Mononuclear cell (primary cell): ENCODE results near the gene CSNK1A1. TPM values are rescaled to one million over a fixed set of nuclear protein-coding genes. Genes with fewer than 3 reads are reported as not detected.
"Not testable (repeated sequence)": the region's sequence is repeated elsewhere in the genome, so short reads cannot be mapped to it uniquely, and the experiment has no call there.

Experiments
- H3K27me3 ChIP-seq: 2 replicates; pipeline ENCODE4 v1.6.0; 2011; ENCODE audit warnings: low read length, control low read depth; ENCODE audit not compliant: insufficient read depth
- H3K4me1 ChIP-seq: 2 replicates; pipeline ENCODE4 v1.5.1; 2011; ENCODE audit warnings: mild to moderate bottlenecking, low read length, control low read depth; ENCODE audit not compliant: insufficient read depth
- H3K4me3 ChIP-seq: 2 replicates; pipeline ENCODE4 v1.5.1; 2011; ENCODE audit warnings: mild to moderate bottlenecking, low read length, moderate library complexity
- H3K9me3 ChIP-seq: 2 replicates; pipeline ENCODE4 v1.5.1; 2011; ENCODE audit warnings: low read depth, mild to moderate bottlenecking, control low read depth, low read length
- total RNA-seq: library from RNA; depleted of rRNA; stranded (reverse); fragments of >200 nt; gene quantifications from one replicate; pipeline ENCODE4 v1.2.3, GENCODE V29; 2012

The CSNK1A1 gene
- total RNA-seq, 1 donor, result 249 TPM

DNA sequence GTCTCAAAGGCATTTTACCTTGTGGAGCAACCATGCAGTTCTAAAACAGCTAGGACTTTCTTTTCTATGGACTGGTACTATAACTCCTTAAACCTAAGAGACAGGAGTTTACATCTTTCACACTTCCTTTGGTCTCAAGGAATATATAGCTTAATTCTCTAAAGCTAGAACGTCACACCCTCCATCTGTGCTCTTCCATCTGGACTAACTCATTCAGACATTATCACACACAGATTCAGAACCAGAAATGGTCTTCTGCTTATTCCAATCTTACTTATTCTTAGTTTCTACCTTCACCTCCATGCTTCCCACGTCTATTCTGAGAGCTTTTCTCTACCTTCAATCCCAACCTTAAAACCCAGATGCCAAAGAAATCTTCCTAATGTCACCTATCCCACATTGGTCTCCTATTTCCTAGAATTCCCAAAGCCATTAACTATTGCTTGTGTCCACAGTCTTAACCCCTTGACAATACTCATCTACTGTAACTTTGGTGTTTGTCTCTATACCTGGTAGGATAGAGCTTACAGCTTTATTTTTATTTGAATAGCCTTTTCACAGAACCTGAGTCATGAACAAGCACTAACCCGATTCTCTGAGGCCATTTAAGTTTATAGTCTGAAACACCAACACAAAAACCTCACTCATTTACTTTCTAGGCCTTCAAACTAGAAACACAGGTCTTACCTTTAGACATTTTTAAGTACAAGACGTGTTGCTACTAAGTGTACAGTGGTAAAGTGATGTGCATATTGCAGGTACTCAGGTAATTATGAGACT lies 22.8 kb downstream of the CSNK1A1 start:
- Histone ChIP-seq H3K9me3 (no peaks in the 10 kb centered on the region), H3K4me1 (peaks cover 35% of the 10 kb centered on the region), H3K27me3 (no peaks in the 10 kb centered on the region), H3K4me3 (no peak overlapping the region)

- peaks cover 37% of the 10 kb centered on the region for H3K4me1 ChIP-seq
- H3K4me3 ChIP-seq, result no peak overlapping the region
- H3K9me3 ChIP-seq, result no peaks in the 10 kb centered on the region
- H3K27me3 ChIP-seq, result no peaks in the 10 kb centered on the region
Observed at GRCh38 chr5:149526845-149527590, 24.2 kb downstream of the CSNK1A1 start.

DNA sequence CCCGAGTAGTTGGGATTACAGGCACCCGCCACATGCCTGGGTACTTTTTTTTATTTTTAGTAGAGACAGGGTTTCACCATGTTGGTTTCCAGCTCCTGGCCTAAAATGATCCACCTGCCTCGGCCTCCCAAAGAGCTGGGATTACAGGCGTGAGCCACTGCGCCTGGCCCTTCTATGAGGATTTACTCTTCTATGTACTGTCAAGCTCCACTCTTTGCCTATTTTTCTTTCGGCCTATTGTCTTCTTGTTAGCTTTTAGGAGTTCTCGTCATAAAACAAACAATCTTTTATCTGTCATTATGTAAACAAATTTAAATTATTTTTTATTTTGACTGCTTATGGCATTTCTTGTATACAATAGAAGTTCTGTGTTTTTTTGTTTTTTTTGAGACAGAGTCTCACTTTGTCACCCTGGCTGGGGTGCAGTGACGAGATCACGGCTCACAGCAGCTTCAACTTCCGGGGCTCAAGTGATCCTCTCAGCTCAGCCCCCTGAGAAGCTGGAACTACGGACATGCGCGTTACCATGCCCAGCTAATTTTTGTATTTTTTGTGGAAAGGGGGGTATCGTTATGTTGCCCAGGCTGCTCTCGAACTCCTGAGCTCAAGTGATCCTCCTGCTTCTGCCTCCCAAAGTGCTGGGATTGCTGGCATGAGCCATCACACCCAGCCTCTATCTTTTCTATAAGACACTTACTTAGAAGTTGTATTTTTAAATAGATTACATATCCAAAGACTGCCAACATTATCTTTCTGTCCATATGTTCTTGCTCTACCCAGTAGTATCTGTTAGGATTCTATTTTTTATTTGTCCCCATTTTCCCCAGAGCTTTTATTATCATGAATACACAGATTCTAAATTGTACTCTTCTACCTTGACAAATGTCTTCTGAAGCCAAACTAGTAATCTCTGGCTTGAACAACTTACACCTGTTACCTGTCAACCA lies 29.2 kb downstream of the CSNK1A1 start:
- no peak overlapping the region for H3K4me3 ChIP-seq
- H3K27me3 ChIP-seq, result no peaks in the 10 kb centered on the region
- H3K4me1 ChIP-seq, result peaks cover 22% of the 10 kb centered on the region
- no peaks in the 10 kb centered on the region for H3K9me3 ChIP-seq

- Histone ChIP-seq H3K27me3 (no peaks in the 10 kb centered on the region), H3K9me3 (no peaks in the 10 kb centered on the region), H3K4me1 (peaks cover 12% of the 10 kb centered on the region), H3K4me3 (no peak overlapping the region)
Observed at GRCh38 chr5:149519601-149520000, 31.6 kb downstream of the CSNK1A1 start.

- no peak overlapping the region for H3K4me3 ChIP-seq
- H3K4me1 ChIP-seq, result peaks cover 12% of the 10 kb centered on the region
- H3K27me3 ChIP-seq, result no peaks in the 10 kb centered on the region
- H3K9me3 ChIP-seq, result no peaks in the 10 kb centered on the region
Observed at GRCh38 chr5:149518620-149519019, 32.6 kb downstream of the CSNK1A1 start.

- no peaks in the 10 kb centered on the region for H3K9me3 ChIP-seq
- H3K4me3 ChIP-seq, result no peak overlapping the region
- no peaks in the 10 kb centered on the region for H3K27me3 ChIP-seq
- peaks cover 6% of the 10 kb centered on the region for H3K4me1 ChIP-seq
Observed at GRCh38 chr5:149517461-149518122, 33.6 kb downstream of the CSNK1A1 start.

GRCh38 chr5:149514512-149514911 lies 36.7 kb downstream of the CSNK1A1 start:
- no peaks in the 10 kb centered on the region for H3K4me1 ChIP-seq
- no peak overlapping the region for H3K4me3 ChIP-seq
- H3K9me3 ChIP-seq, result no peaks in the 10 kb centered on the region
- no peaks in the 10 kb centered on the region for H3K27me3 ChIP-seq

GRCh38 chr5:149513372-149513947 lies 37.8 kb downstream of the CSNK1A1 start:
- not testable (repeated sequence) for H3K9me3 ChIP-seq, H3K27me3 ChIP-seq, H3K4me3 ChIP-seq

GRCh38 chr5:149510136-149510535 lies 41.1 kb downstream of the CSNK1A1 start:
- no peak overlapping the region for H3K4me3 ChIP-seq
- no peaks in the 10 kb centered on the region for H3K4me1 ChIP-seq
- H3K27me3 ChIP-seq, result no peaks in the 10 kb centered on the region
- H3K9me3 ChIP-seq, result no peaks in the 10 kb centered on the region

More at GRCh38 chr5:149513372-149513947, 37.8 kb downstream of the CSNK1A1 start:
- H3K4me1 ChIP-seq, result not testable (repeated sequence)

- H3K4me3 ChIP-seq, result no peak overlapping the region
- H3K9me3 ChIP-seq, result no peaks in the 10 kb centered on the region
- H3K27me3 ChIP-seq, result no peaks in the 10 kb centered on the region
- no peaks in the 10 kb centered on the region for H3K4me1 ChIP-seq
Observed at GRCh38 chr5:149504677-149505076, 46.6 kb downstream of the CSNK1A1 start.

DNA sequence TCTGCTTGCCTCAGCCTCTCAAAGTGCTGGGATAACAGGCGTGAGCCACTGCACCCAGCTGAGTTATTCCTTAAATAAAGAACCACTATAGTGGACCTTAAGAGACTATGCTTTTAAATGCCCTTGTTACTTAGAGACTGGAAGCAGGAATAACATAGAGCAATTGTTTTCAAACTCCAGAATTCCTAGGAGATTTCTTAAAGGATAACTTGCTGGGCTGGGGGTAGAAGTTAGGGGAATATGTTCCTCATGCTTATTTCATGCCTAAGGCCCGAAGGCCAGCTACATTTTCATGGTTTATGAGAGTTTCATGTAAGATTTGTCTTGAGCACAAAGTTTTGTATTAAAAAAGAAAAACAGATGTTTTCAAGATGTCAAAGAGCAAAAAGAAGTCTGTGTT lies 48.2 kb downstream of the CSNK1A1 start:
- H3K4me1 ChIP-seq, result no peaks in the 10 kb centered on the region
- H3K27me3 ChIP-seq, result no peaks in the 10 kb centered on the region
- H3K4me3 ChIP-seq, result no peak overlapping the region
- no peaks in the 10 kb centered on the region for H3K9me3 ChIP-seq

DNA sequence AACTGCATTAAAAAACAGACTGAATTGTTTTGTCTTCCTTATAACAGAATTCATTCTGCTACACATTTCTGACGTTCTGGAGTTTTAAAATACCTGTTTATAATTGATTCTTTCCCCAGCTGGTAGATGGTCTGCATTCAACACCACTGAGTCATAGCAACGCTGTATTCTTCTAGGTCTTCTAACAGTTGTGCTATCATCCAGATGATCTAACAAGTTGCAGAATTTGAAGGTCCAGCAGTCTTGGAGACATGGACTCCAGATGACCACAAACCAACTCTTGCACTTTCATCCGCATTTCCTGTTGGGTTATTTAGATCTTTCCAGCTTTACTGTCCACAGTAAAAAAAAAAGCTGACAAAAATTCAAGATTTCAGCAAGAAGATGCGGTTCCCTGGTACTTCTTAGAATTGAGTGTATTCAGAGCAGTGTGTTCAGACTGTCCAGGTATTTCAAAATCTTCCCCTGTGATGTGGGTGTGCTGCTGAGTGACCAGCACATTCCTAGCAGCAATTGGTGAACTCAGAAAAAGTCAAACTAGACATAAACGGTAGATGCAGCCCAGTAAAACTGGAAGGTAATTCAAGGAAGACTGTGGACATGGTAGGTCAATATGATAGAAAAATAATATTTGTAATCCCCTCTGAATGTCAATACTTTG lies 50.2 kb downstream of the CSNK1A1 start:
- no peak overlapping the region for H3K4me3 ChIP-seq
- H3K4me1 ChIP-seq, result no peaks in the 10 kb centered on the region
- no peaks in the 10 kb centered on the region for H3K27me3 ChIP-seq
- H3K9me3 ChIP-seq, result no peaks in the 10 kb centered on the region

- Histone ChIP-seq H3K27me3 (no peaks in the 10 kb centered on the region), H3K4me1 (no peaks in the 10 kb centered on the region), H3K4me3 (no peak overlapping the region), H3K9me3 (no peaks in the 10 kb centered on the region)
Observed at GRCh38 chr5:149498724-149499336, 52.4 kb downstream of the CSNK1A1 start.
